SK-N-MC (cell line): ENCODE measurements around the gene TTN.

ENCODE experiments used
- EZH2 ChIP-seq: fragments of 200-600 bp; sonication (generic); IDR thresholded peaks from one replicate; pipeline ENCODE4 v1.6.1; 2017; ENCODE audit warnings: antibody characterized with exemption
- FOXP2 ChIP-seq: optimal IDR thresholded peaks from 2 replicates; pipeline ENCODE3; 2011; ENCODE audit warnings: mild to moderate bottlenecking, moderate library complexity; ENCODE audit not compliant: insufficient read depth; ENCODE audit errors: extremely low read length, control extremely low read depth
- POLR2AphosphoS5 ChIP-seq: IDR thresholded peaks from 2 replicates; pipeline ENCODE4 v1.6.1; 2012; ENCODE audit warnings: mild to moderate bottlenecking, low read depth, low read length, borderline replicate concordance

GRCh38 chr2:178767094-178768060 is 39.8 kb downstream of the TTN start:
- no peak for TF ChIP-seq POLR2AphosphoS5
- TF ChIP-seq EZH2 = no peak
- no peak for TF ChIP-seq FOXP2
